HepG2 (cell line): ENCODE data around the gene EIF4E1B.

Experiments used
- CTCF ChIP-seq: sonication (generic); formaldehyde crosslinking; IDR thresholded peaks from 2 replicates; pipeline ENCODE4 v1.5.0; 2020; ENCODE audit warnings: mild to moderate bottlenecking, missing genetic modification reagents, moderate library complexity
- EP300 ChIP-seq, 3 experiments: sonication (generic) in 1 of 3; formaldehyde crosslinking in 1 of 3; IDR thresholded peaks; 2 replicates each; pipeline versions ENCODE4 v1.5.1 to v1.6.1; 2011 to 2020; ENCODE audit warnings: low read depth in 2 of 3, low read length in 2 of 3, borderline replicate concordance in 1 of 3, improper control_type of control experiment in 1 of 3, mild to moderate bottlenecking in 1 of 3, missing genetic modification reagents in 1 of 3, moderate library complexity in 1 of 3
- ETS1 ChIP-seq: sonication (generic); formaldehyde crosslinking; IDR thresholded peaks from 2 replicates; pipeline ENCODE4 v1.4.0; 2020; ENCODE audit warnings: missing genetic modification reagents
- GABPA ChIP-seq, 2 experiments: IDR thresholded peaks; 2 replicates each; pipeline ENCODE4 v1.6.1; 2011 to 2016; ENCODE audit warnings: low read depth in 2 of 2, low read length in 1 of 2, missing biosample characterization in 1 of 2, missing genetic modification characterization in 1 of 2
- HOMEZ ChIP-seq: IDR thresholded peaks from 2 replicates; pipeline ENCODE4 v1.6.1; 2016; ENCODE audit warnings: low read depth
- MAX ChIP-seq: IDR thresholded peaks from 2 replicates; pipeline ENCODE4 v1.6.1; 2012; ENCODE audit warnings: inconsistent platforms
- NFE2L2 ChIP-seq: fragments of 150-350 bp; IDR thresholded peaks from 2 replicates; pipeline ENCODE4 v1.6.1; 2014; ENCODE audit warnings: low read length
- SP1 ChIP-seq, 2 experiments: fragments of 450-650 bp in 1 of 2; sonication (generic) in 1 of 2; formaldehyde crosslinking in 1 of 2; IDR thresholded peaks; 2 replicates each; pipeline versions ENCODE4 v1.4.0 to v1.6.1; 2016 to 2020; ENCODE audit warnings: missing genetic modification reagents in 1 of 2
- SPEN ChIP-seq: sonication (generic); formaldehyde crosslinking; IDR thresholded peaks from 2 replicates; pipeline ENCODE4 v1.5.1; 2020; ENCODE audit warnings: low read depth, mild to moderate bottlenecking, missing genetic modification reagents
- ZNF280D ChIP-seq: sonication (generic); formaldehyde crosslinking; IDR thresholded peaks from 2 replicates; pipeline ENCODE4 v1.5.1; 2020; ENCODE audit warnings: mild to moderate bottlenecking, missing genetic modification reagents

- TF ChIP-seq GABPA (IDR thresholded peaks at IDR 0.05; ENCODE audit: low read depth, low read length) (no peak), GABPA (CRISPR knock-in tag; IDR thresholded peaks at IDR 0.05; ENCODE audit: low read depth) (no peak), CTCF (no peak), MAX (no peak), SP1 (IDR thresholded peaks at IDR 0.05) (no peak), SP1 (CRISPR knock-in tag; IDR thresholded peaks at IDR 0.05) (no peak), EP300 (IDR thresholded peaks at IDR 0.05; ENCODE audit: low read depth in 2 of 2, low read length in 2 of 2) (no peak), EP300 (CRISPR knock-in tag; IDR thresholded peaks at IDR 0.05; ENCODE audit: borderline replicate concordance) (no peak), ETS1 (CRISPR knock-in tag) (no peak), HOMEZ (no peak), ZNF280D (CRISPR knock-in tag) (no peak), SPEN (CRISPR knock-in tag) (no peak), NFE2L2 (no peak)
Measured at GRCh38 chr5:176695073-176695472, 64.6 kb downstream of the EIF4E1B start.
